Glomerular visceral epithelial cell (primary cell): Measurements from ENCODE around the gene SPEN.

ENCODE experiments used
- DNase-seq: peaks from one replicate; pipeline ENCODE4 v3.0.0-alpha.2; 2016; ENCODE audit errors: extremely low spot score

SPEN gene

GRCh38 chr1:15989776-15990175, 142.3 kb downstream of the SPEN start:
- no peak for DNase-seq
